GM19467 (cell line): ENCODE results near the gene CPNE8.

Experiments used
- ATAC-seq: cut with Tn5 transposase; IDR thresholded peaks from one replicate; pipeline ENCODE4 v1.9.1; 2021; ENCODE audit warnings: mild to moderate bottlenecking, moderate library complexity; ENCODE audit not compliant: unreplicated experiment

The CPNE8 gene

DNA sequence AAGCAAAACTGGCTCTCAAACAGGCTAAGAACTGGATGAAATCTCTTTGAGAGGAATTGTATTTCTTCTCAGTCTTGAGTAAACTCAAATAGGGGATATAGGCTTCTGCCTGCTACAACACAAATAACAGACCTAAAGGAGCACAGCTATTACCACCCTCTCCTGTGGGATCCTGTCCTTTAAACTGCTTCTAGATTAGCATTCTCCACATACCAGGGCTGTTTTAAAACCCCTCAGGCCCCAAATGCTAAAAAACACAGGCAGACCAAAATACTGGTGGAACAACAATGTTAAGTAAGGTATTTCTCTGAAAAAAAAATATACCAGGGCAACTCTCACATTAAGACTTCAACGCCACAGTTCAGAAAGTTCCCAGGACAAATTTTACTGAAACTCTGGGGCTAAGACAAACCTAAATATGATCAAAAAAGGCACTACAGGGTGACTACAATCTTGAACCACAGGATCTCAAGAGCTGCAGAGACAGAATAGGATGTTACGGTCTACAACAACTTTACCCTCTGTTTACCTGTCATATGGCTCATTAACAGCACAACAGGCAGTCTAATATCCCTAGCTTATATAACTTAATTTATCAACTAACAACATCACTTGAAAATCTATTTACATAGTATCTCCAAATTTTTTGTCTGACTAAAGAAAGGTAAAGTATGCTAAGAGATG, 7.2 kb downstream of the CPNE8 start:
- ATAC-seq, result no peak

- ATAC-seq, result no peak
These were observed 9.9 kb downstream of the CPNE8 start for GRCh38 chr12:38895446-38895845.

DNA sequence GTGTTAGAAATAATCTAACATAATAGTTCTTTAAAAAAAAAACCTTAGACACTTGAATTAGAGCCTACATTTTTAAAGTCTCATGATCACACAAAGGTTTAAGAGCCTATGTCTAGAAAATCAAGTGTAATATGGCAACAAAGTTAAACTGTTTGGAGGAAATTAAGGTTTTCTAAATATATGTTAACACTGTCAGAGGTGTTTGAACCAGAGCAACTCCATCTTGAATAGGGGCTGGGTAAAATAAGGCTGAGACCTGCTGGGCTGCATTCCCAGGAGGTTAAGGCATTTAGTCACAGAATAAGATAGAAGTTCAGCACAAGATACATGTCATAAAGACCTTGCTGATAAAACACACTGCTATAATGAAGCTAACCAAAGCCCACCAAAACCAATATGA, 12.4 kb downstream of the CPNE8 start:
- no peak for ATAC-seq

- no peak for ATAC-seq
These were observed 13.2 kb downstream of the CPNE8 start for GRCh38 chr12:38892087-38892786.

DNA sequence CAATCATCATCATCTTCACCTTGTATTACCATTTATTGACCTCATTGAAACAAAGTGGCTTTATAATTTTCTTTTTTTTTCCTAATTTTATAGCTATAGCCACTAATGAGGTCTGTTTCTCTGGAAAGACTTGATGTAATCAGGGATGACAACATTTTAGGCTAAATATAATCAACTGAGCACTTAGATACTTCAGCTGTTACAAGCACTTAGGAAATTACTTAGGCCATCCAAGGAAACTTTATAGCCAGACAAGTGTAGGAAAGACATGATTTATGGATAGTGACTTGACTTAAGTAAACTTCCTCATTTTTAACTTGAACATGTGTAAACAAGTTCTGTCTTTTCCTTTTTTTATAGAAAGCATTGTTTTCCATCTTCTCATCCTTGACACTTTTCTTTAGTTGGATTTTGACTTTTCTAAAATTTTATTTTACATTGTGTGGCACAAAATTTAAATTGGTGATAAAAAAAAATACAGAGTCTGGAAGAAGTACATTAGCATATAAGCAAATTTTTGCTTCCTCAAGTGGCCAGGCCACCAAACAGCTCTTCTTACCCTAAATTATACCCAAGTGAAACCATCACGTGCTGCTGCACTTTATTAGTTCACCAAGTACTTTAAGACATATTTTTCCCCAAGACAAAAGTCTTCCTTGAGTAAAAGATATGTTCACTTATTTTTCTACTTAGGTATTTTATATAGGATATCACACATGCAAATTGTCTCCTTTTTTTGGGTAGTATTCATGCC, 15.1 kb downstream of the CPNE8 start:
- ATAC-seq, result no peak

GRCh38 chr12:38889297-38889815, 16.0 kb downstream of the CPNE8 start:
- no peak for ATAC-seq

DNA sequence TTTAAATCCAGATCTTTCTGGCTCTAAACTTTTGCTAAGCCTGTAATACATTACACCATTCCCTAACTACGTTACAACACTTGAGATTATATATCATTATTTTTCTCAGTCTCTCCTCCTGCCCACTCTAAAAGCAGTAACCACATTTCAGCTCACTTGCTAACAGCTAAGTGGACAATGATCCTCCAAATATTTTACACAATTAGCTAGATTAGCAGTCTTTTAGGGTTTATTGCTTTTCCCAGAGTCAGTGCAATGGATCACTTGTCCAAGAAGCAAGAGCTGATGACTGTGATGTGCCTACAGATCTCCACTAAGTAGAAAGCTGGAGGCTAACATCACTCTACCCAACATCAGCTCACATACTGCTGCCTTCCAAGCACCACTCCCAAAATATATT, 17.6 kb downstream of the CPNE8 start:
- ATAC-seq, result no peak

GRCh38 chr12:38886931-38887330, 18.5 kb downstream of the CPNE8 start:
- ATAC-seq, result no peak

GRCh38 chr12:38886064-38886463, 19.3 kb downstream of the CPNE8 start:
- ATAC-seq, result no peak

DNA sequence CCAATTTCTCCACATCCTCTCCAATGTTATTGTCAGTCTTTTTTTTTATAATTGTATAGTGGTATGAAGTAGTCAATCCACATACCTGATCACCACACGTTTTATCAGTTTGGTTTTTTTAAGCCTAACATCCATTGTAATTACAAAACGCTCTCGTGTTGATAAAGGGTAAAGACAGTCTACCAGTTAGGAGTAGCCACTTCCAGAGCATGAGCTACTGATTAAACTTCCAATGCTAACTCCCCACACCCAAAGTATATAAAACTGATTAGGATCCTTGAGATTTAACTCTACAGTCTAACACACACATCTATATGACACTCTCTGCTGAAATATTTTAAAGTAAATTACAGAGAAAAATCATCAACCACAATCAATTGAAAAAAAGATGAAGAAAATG, 20.7 kb downstream of the CPNE8 start:
- ATAC-seq, result no peak

DNA sequence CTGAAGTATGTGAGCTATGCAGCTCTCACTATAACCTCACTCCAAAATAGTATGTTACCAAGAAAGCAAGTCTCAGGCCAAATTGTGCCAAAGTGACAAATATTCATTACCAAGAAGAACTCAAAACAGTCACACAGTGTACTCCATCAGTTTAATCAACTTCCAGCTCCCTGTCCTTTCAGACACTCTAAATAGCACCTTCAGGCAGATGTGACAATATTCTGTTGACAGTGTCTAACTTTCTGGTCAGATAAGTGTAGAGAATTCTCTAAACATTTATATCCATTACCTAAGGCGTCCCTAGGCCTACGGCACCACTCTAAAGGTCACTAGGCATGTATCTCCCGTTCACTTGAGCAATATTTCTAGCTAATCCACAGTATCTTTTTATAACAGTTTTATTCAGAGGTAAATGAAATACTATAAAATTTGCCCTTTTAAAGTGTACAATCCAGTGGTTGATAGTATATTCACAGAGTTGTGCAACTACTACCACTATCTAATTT, 21.7 kb downstream of the CPNE8 start:
- no peak for ATAC-seq

DNA sequence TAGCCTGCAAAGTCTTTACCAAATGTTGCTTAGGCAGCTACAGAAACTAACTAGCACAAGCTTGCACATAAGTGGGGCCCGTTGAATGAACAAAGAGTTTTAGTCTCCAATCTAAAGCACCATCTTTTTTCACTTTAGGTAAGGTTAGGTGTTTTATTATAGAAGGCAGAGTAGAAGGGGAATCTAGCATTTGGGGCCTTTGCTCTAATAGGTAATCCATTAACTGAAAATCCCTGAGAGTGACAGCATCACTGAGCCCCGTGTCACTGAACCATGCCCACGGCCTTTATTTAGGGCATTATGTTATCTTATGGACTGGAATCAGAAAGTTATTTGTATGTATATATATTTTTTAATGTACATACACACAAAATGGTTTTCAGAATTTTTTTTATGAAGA, 25.1 kb downstream of the CPNE8 start:
- ATAC-seq, result no peak

DNA sequence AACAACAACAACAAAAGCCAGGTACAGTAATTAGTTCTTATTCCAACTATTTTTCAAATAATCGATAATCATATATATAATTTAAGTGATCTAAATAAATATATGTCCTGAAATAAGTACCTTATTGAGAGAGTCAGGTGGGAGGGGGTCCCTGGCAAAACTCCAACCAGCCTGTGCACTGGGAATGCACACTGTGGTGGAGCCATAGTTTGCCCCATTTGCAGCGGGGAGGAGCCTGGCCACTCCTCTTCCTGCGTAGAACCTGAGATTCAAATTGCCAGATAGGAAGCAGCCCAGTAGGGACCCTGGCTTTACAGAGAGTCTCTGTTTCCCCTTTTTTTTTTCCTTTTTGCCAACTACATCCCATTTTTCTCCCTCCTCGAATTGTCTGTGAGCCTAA, 26.4 kb downstream of the CPNE8 start:
- no peak for ATAC-seq

GRCh38 chr12:38878333-38878705, 27.1 kb downstream of the CPNE8 start:
- no peak for ATAC-seq

- ATAC-seq, result no peak
These were observed 29.7 kb downstream of the CPNE8 start for GRCh38 chr12:38875586-38876228.

DNA sequence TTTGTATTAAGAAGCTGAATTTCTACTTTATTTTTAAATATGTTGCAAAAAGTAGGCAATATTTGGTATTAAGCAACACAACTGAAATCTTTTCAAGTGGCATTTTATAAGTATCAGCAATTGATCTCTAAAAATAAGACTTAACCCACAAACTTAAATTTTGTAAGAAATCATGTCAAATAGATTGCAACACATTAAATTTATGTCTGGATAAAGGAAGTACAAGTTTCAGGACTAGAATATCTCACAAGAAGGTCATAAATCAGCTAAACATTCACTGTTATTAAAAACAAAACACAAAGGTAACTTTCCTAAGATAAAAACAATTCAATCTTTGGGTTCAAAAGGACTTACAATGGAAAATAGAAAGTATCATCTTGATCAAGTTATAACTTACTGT, 32.8 kb downstream of the CPNE8 start:
- ATAC-seq, result no peak

GRCh38 chr12:38872156-38872555, 33.2 kb downstream of the CPNE8 start:
- ATAC-seq, result no peak

DNA sequence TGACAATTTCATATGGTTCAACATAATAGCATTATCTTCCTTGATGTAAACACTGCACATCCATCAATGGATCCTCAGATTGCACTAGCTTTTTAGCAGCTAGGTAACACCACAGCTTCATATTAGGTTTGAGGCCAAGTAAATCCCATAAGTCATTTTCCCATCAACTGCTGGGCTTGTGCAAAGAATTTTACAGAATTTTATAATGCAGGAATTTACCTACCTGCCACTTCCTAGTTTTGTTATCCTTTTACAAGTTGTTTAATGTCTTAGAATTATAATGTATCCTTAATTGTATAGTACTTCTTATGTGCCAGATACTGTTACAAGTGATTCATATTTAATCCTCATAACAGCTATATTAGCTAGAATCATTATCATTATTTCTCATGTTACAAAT, 36.4 kb downstream of the CPNE8 start:
- ATAC-seq, result no peak

DNA sequence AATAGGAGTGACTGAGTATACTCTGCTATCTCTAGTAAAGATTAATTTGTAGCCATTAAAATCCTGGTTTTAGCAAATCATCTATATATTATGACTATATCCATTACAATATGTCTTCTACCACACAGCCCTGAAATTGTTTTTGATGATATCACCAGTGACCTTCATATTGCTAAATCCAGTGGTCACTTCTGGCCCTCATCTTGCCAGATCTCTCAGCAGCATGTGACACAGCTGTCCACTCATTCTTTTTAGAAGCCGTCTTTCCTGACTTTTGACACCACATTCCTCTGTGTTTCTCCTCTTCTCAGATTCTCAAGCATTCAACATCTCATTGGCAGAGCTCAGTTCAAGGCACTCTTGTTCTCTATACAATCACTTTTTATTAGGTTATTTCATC, 54.9 kb downstream of the CPNE8 start:
- no peak for ATAC-seq

DNA sequence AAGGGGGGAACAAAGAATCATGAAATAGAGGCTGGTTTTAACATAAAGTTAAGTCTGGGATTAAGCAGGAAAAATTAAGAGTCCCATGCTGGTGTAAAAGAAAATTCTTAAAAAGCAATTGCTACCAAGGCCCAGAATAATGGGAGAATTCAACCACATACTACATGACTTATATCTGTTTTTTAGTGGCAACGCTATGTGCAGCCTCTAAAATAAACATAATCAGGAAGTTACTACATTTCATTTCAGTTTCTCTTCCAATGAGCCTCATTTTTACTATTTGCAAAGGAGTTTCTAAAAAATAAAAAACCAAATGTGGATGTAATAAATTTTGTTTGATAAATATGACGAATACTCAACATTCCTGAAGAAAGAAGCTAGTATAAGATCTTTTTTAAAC, 58.1 kb downstream of the CPNE8 start:
- ATAC-seq, result no peak

GRCh38 chr12:38844267-38844666, 61.1 kb downstream of the CPNE8 start:
- no peak for ATAC-seq
